Measurements from ENCODE around the gene CEP41.

The CEP41 gene

DNA sequence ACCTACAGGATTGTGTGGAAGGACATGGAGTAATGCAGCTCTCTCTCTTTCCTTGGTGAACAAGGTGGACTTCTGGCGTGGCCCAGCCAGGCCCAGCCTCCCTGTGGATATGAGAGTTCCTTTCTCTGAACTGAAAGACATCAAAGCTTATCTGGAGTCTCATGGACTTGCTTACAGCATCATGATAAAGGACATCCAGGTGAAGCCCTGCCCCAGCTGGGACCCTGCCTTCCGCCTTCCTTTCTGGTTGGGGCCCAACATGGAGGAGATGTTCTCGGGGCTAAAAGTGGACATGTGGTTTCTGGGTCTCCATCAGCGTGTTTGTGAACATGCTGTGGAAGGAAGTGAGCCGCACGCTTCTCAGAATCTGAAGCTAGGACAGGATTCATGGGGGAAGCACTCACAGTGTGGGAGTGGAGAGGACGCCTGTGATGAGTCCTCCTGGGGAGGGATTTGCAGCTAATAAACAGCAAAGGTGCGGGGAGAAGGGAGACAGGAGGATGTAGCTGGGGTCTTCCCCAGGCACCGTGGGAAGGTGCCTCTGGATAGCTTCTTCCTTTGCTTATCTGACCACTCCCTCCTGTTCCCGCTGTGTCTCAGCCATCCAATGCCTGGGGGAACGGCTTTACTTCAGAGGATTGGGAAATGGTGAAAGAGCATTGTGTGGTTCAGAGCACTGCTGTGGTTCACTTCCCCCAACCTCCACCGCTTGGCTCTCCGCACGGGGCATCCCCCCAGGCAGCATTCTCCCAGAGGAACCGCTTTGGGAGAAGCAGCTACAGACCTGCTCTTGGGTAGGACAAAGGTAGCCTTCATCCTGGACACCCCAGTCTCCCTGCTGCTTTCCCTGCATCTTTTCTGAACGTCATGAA is 90.7 kb downstream of the CEP41 start:
- TF ChIP-seq, protein P1, sequence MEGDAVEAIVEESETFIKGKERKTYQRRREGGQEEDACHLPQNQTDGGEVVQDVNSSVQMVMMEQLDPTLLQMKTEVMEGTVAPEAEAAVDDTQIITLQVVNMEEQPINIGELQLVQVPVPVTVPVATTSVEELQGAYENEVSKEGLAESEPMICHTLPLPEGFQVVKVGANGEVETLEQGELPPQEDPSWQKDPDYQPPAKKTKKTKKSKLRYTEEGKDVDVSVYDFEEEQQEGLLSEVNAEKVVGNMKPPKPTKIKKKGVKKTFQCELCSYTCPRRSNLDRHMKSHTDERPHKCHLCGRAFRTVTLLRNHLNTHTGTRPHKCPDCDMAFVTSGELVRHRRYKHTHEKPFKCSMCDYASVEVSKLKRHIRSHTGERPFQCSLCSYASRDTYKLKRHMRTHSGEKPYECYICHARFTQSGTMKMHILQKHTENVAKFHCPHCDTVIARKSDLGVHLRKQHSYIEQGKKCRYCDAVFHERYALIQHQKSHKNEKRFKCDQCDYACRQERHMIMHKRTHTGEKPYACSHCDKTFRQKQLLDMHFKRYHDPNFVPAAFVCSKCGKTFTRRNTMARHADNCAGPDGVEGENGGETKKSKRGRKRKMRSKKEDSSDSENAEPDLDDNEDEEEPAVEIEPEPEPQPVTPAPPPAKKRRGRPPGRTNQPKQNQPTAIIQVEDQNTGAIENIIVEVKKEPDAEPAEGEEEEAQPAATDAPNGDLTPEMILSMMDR (IDR thresholded peaks at IDR 0.05; ENCODE audit: low read depth, low read length) = no peak
- no peak for DNase-seq (ENCODE audit: extremely low read depth, low read depth)

DNA sequence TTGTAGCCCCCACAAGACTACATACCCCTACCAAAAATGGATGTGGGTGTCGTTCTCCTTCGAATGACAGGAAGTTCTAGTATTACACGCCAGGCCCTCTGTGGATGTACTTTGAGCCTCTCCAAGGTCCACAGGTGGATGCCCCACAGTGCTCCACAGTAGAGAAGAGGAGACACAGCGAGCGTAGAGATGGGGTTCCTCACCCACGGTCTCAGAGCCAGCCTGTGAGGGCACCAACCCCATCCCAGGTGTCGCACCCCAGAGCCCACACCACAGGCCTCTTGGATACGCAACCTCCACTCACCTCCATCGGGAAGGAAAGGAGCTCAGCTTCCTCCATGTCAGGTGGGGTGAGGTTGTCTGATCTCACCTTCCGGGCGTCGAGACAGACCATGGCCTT is 93.9 kb downstream of the CEP41 start:
- TF ChIP-seq, protein P1 (IDR thresholded peaks at IDR 0.05; ENCODE audit: low read depth, low read length) = no peak
- no peak for DNase-seq (ENCODE audit: extremely low read depth, low read depth)

DNA sequence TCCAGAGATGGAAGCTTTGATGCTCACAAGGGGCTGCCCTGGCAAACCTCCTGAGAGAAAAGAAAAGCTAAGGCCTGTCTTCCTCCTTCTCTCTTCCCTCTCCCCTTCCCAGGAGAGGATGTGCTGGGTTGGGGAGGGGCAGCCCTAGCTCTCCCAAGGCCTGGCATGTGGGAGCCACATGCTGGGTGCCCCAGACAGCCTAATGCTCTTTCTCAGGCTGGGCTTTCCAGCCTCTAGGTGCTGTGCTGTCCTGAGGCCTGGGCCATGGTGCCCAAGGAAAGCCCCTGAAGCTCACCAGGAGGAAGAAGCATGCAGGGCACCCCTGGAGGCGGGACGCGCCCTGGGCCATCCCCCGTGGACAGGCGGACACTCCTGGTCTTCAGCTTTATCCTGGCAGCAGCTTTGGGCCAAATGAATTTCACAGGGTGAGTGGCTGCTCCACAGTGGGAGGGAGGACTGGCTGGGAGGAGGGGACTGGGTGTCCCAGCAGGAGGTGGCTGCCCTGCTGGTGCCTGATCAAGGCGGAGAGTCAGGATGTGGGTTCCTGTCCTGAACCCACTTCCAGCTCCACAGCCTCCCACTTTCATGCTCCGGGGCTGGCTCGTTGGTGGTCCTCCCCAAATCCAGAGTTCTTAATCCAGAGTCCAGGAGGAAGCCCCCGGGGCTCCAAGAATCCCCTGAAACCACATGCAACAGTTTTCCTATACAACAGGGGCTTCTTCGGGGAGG is 94.5 kb downstream of the CEP41 start:
- TF ChIP-seq, protein P1 (IDR thresholded peaks at IDR 0.05; ENCODE audit: low read depth, low read length) = no peak
- no peak for DNase-seq (ENCODE audit: extremely low read depth, low read depth)

DNA sequence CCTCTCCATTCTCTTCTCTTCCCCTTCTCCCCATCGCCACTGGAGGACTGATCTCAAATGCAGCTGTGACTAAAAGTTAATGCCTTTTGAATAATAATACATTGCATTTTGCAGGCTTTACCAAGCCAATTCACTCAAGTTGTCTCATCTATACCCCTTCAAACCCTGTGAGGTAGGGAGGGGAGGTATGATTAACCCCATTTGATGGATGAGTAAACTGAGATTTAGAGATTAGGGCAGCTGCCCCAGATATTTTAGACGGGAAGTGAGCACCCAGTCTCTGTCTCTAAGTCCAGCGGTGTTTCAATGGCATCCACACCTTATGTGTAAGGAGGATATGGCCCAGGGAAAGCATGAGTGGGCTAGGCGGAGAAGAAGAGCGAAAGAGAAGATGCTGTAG is 95.1 kb downstream of the CEP41 start:
- TF ChIP-seq, protein P1 (IDR thresholded peaks at IDR 0.05; ENCODE audit: low read depth, low read length) = no peak
- DNase-seq (ENCODE audit: extremely low read depth, low read depth) = no peak

DNA sequence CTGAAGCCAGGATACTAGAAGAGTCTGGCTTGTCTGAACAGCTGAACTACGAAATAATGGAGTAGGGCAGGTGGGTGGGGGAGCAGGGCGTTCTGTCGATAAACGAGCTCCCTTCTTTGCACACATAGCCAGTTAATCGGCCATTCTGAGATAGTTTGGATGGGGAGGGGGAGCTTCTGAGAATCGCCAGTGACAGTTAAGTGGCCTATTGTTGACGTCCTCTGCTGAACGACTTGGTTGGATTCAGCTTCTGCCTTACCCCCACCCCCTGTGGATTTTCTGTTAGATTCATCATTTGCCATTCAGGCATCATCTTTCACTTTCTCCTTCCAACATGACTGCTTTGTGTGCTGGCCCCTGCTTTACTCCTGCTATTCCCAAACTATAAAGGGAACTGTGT is 95.7 kb downstream of the CEP41 start:
- TF ChIP-seq, protein P1 (IDR thresholded peaks at IDR 0.05; ENCODE audit: low read depth, low read length) = no peak
- DNase-seq (ENCODE audit: extremely low read depth, low read depth) = no peak

DNA sequence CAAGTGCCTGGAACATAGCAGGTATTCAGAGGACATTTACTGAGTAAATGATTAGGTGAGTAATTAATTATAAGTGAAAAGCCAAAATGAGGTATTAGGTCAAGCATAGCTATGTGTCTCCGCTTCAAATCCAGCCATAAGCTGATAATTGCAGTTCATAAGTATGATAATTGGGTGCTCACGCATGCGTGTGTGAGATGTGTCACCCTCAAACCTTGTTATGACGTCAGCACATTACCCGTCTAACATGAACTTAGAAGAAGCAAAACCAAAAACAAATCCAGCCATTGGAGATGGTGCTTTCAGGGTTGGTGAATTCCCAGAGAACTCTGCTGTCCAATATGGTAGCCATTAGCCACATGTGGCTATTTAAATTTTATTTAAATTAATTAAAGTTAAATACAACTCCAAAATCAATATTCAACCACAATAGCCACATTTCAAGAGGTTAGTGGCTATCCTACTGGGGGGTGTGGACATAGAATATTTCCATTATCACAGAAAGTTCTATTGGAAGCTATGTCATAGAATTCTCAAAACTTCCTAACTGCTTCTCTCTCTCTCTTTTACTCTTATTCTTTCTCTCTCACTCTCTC is 96.4 kb downstream of the CEP41 start, which contains the start of gene CPA5:
CPA5 (plus strand) TSS at position 546 of the 596 bp plus-strand sequence. CDS start 1,670 bp downstream, outside the sequence.
- TF ChIP-seq, protein P1 (IDR thresholded peaks at IDR 0.05; ENCODE audit: low read depth, low read length) = no peak
- DNase-seq (ENCODE audit: extremely low read depth, low read depth) = no peak
